Activated CD4-positive, alpha-beta T cell treated with anti-CD3 and anti-CD28 coated beads for 36 hours (primary cell): ENCODE measurements around the gene PPP4R3A. TPM values are rescaled to one million over a fixed set of nuclear protein-coding genes. Genes with fewer than 3 reads are reported as not detected.
A peak's percentile ranks its signal among the peaks of the same experiment; 100 is the strongest.
"Not testable (repeated sequence)": the region's sequence is repeated elsewhere in the genome, so short reads cannot be mapped to it uniquely, and the experiment has no call there.

ENCODE experiments used
- ATAC-seq: fragments of 200-7000 bp; cut with Tn5 transposase; one replicate; pipeline ENCODE4 v1.10.0; 2021; ENCODE audit warnings: mild to moderate bottlenecking, moderate library complexity
- CTCF ChIA-PET: fragments of 350-600 bp; sonication (Branson Sonifier 250); formaldehyde crosslinking; loops from one replicate; lab custom pipeline; 2021; ENCODE audit warnings: antibody characterized with exemption; lab: Charles Lee
- POLR2A ChIA-PET: fragments of 350-600 bp; sonication (Branson Sonifier 250); formaldehyde crosslinking; loops from one replicate; lab custom pipeline; 2021; ENCODE audit warnings: antibody characterized with exemption, inconsistent platforms; lab: Charles Lee
- DNase-seq: peaks from one replicate; pipeline ENCODE4 v3.0.0-alpha.2; 2020
- H3K27ac Mint-ChIP-seq: one replicate; pipeline ENCODE4 v1.8.0; 2021; ENCODE audit warnings: mixed read lengths
- H3K27me3 Mint-ChIP-seq: one replicate; pipeline ENCODE4 v1.8.0; 2021; ENCODE audit warnings: mixed read lengths
- H3K36me3 Mint-ChIP-seq: one replicate; pipeline ENCODE4 v1.8.0; 2021; ENCODE audit warnings: low read depth, mixed read lengths
- H3K4me1 Mint-ChIP-seq: one replicate; pipeline ENCODE4 v1.8.0; 2021; ENCODE audit warnings: mixed read lengths
- H3K4me3 Mint-ChIP-seq: one replicate; pipeline ENCODE4 v1.8.0; 2021; ENCODE audit warnings: mild to moderate bottlenecking, moderate library complexity, mixed read lengths
- H3K9me3 Mint-ChIP-seq: one replicate; pipeline ENCODE4 v1.8.0; 2021; ENCODE audit warnings: low read depth, mixed read lengths
- intact Hi-C, 2 experiments: fragments of 100-400 bp; cut with DNase I in 1 of 2; cut with micrococcal nuclease in 1 of 2; formaldehyde crosslinking; loops; one replicate each; pipeline versions ENCODE4 v1.14.2 to v1.15.1; 2022 to 2024; cut with DNase I, micrococcal nuclease
- total RNA-seq, 2 experiments: library from RNA; stranded (reverse); gene quantifications; one replicate each; pipeline ENCODE4 v1.2.3, GENCODE V29; 2021

Gene PPP4R3A
- total RNA-seq, 2 experiments from 2014 or later: 105 to 122 TPM

- intact Hi-C loops: no loop called here
- no peaks in the 10 kb centered on the region for H3K9me3 Mint-ChIP-seq
- CTCF ChIA-PET: interaction anchor here (0.7 kb wide), 1 partner anchor 11 kb away, joined by 3 read pairs; no protein-coding TSS in a partner anchor
- no peak for DNase-seq
- POLR2A ChIA-PET: no interaction called here
- peaks cover 73% of the 10 kb centered on the region for H3K4me1 Mint-ChIP-seq
- no peaks in the 10 kb centered on the region for H3K27me3 Mint-ChIP-seq
- no peak overlapping the region for H3K4me3 Mint-ChIP-seq
- no peak for ATAC-seq
- H3K36me3 Mint-ChIP-seq: peaks cover 62% of the 10 kb centered on the region
- peak overlapping the region; percentile 47 for H3K27ac Mint-ChIP-seq
Measured at GRCh38 chr14:91503000-91503504, 7.1 kb downstream of the PPP4R3A start.

DNA sequence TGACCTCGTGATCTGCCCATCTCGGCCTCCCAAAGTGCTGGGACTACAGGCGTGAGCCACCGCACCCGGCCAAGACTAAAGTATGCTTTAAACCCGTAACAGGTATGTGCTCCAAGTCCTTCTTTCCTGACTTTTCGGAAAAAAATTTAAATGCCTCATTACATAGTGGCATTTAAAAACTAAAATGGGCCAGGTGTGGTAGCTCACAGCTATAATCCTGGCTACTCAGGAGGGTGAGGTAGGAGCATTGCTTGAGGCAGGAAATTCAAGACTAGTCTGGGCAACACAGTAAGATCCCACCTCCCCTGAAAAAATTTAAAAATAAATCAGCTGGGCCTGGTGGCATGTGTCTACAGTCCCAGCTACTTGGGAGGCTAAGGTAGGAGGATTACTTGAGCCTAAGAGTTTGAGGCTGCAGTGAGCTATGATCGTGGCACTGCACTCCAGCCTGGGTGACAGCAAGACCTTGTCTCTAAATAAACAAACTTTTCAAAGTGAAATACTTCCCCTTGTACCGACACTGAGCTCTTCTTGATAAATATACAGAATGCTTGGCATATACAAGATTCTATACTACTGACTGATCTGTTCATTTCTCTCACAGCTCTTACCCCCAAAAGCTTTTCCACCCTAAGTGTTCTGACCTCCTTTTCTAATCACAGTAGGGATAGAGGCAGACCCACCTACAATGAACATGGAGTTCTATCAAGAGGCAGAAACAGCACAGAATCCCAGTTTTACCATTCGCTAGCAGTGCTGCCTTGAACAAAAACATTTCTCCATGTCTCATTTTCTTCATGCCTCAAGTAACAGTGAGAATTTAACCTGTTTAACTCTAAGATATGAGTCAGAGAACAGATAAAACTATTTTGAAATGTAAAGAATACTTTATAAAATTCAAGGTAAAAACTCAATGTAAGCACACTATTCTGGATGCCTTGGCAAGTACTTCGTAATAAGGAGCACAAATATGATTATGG is 7.9 kb downstream of the PPP4R3A start:
- intact Hi-C loops: no loop called here
- CTCF ChIA-PET: interaction anchor here (0.6 to 0.8 kb wide), 2 partner anchors 150 to 211 kb away, joined by 3 to 4 read pairs; no protein-coding TSS in a partner anchor
- H3K27me3 Mint-ChIP-seq: no peaks in the 10 kb centered on the region
- H3K4me1 Mint-ChIP-seq: peaks cover 81% of the 10 kb centered on the region
- no peak for DNase-seq
- H3K9me3 Mint-ChIP-seq: no peaks in the 10 kb centered on the region
- ATAC-seq: no peak
- POLR2A ChIA-PET: interaction anchor here (0.5 to 0.7 kb wide), 2 partner anchors 110 to 362 kb away, joined by 3 to 6 read pairs; no protein-coding TSS in a partner anchor
- H3K4me3 Mint-ChIP-seq: no peak overlapping the region
- peaks cover 66% of the 10 kb centered on the region for H3K36me3 Mint-ChIP-seq
- H3K27ac Mint-ChIP-seq: peak overlapping the region; percentile 73

GRCh38 chr14:91501348-91501747 is 8.8 kb downstream of the PPP4R3A start:
- POLR2A ChIA-PET: interaction anchor here (0.6 to 1.2 kb wide), 3 partner anchors 8 to 387 kb away, joined by 3 to 4 read pairs (median 3); no protein-coding TSS in a partner anchor

GRCh38 chr14:91496790-91497189 is 13.3 kb downstream of the PPP4R3A start:
- intact Hi-C loops: no loop called here
- no peak for DNase-seq
- Mint-ChIP-seq H3K9me3 (no peaks in the 10 kb centered on the region), H3K4me1 (peaks cover 79% of the 10 kb centered on the region), H3K27me3 (no peaks in the 10 kb centered on the region), H3K4me3 (no peak overlapping the region), H3K27ac (peak overlapping the region; percentile 82), H3K36me3 (peaks cover 34% of the 10 kb centered on the region)
- CTCF ChIA-PET: interaction anchor here (0.7 to 1.5 kb wide), 3 partner anchors 12 to 500 kb away, joined by 3 to 7 read pairs (median 3); no protein-coding TSS in a partner anchor
- POLR2A ChIA-PET: interaction anchor here (0.7 to 2.0 kb wide), 3 partner anchors 10 to 1690 kb away, joined by 3 to 4 read pairs (median 3); no protein-coding TSS in a partner anchor
- ATAC-seq: no peak

More at GRCh38 chr14:91501348-91501747, 8.8 kb downstream of the PPP4R3A start:
- H3K27ac Mint-ChIP-seq: no peak overlapping the region
- H3K9me3 Mint-ChIP-seq: no peaks in the 10 kb centered on the region
- H3K4me1 Mint-ChIP-seq: peaks cover 82% of the 10 kb centered on the region
- intact Hi-C loops: no loop called here
- H3K4me3 Mint-ChIP-seq: no peak overlapping the region
- ATAC-seq: no peak
- no peak for DNase-seq
- H3K27me3 Mint-ChIP-seq: no peaks in the 10 kb centered on the region
- CTCF ChIA-PET: interaction anchor here (0.7 kb wide), 1 partner anchor 17 kb away, joined by 3 read pairs; no protein-coding TSS in a partner anchor
- peaks cover 60% of the 10 kb centered on the region for H3K36me3 Mint-ChIP-seq

- ATAC-seq: peak; percentile 87
- H3K27ac Mint-ChIP-seq: peak overlapping the region; percentile 51
- H3K27me3 Mint-ChIP-seq, POLR2A ChIA-PET, H3K9me3 Mint-ChIP-seq, H3K4me3 Mint-ChIP-seq: not testable (repeated sequence)
- CTCF ChIA-PET: interaction anchor here (0.6 kb wide), 1 partner anchor 15 kb away, joined by 3 read pairs; no protein-coding TSS in a partner anchor
- intact Hi-C loops: loop anchor here in 1 of 2 experiments (2.0 kb wide), 1 partner anchor 14 kb away; no protein-coding TSS in a partner anchor
- peaks cover 31% of the 10 kb centered on the region for H3K36me3 Mint-ChIP-seq
- peaks cover 64% of the 10 kb centered on the region for H3K4me1 Mint-ChIP-seq
- DNase-seq: peak; percentile 47
Measured at GRCh38 chr14:91494392-91495065, 15.6 kb downstream of the PPP4R3A start.

GRCh38 chr14:91493169-91493568 is 16.9 kb downstream of the PPP4R3A start:
- peaks cover 32% of the 10 kb centered on the region for H3K36me3 Mint-ChIP-seq

DNA sequence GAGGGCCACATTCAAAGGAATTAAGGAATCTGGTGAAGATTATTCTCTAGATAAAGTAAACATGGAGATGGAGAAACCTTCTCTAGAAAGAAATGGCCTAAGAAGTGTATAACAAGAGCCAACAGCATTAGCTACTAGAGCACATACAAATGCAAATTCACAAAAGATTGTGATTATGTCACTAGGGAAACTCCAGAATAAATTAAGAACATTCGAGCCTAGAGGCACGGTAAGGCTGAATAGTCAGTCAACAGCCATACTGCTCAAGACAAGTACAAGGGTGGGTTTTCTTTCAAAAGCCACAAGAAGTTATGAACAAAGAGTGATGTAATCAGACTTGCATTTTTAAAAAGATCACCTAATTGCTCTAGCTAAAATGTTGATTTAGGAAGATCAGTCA is 25.4 kb downstream of the PPP4R3A start:
- ChIA-PET CTCF (interaction anchor here (0.8 to 1.6 kb wide), 4 partner anchors 9 to 143 kb away, joined by 3 to 4 read pairs (median 3); no protein-coding TSS in a partner anchor), POLR2A (no interaction called here)
- no peak for DNase-seq
- peaks cover 51% of the 10 kb centered on the region for H3K4me1 Mint-ChIP-seq
- intact Hi-C loops: no loop called here
- H3K9me3 Mint-ChIP-seq: no peaks in the 10 kb centered on the region
- peak overlapping the region; percentile 63 for H3K27ac Mint-ChIP-seq
- ATAC-seq: peak; percentile 65
- no peak overlapping the region for H3K4me3 Mint-ChIP-seq
- peaks cover 66% of the 10 kb centered on the region for H3K36me3 Mint-ChIP-seq
- no peaks in the 10 kb centered on the region for H3K27me3 Mint-ChIP-seq

More at GRCh38 chr14:91493169-91493568, 16.9 kb downstream of the PPP4R3A start:
- peak overlapping the region; percentile 55 for H3K27ac Mint-ChIP-seq
- ChIA-PET CTCF (no interaction called here), POLR2A (no interaction called here)
- peaks cover 62% of the 10 kb centered on the region for H3K4me1 Mint-ChIP-seq
- no peak for ATAC-seq
- H3K27me3 Mint-ChIP-seq: no peaks in the 10 kb centered on the region
- intact Hi-C loops: no loop called here
- DNase-seq: no peak
- no peaks in the 10 kb centered on the region for H3K9me3 Mint-ChIP-seq
- H3K4me3 Mint-ChIP-seq: no peak overlapping the region

DNA sequence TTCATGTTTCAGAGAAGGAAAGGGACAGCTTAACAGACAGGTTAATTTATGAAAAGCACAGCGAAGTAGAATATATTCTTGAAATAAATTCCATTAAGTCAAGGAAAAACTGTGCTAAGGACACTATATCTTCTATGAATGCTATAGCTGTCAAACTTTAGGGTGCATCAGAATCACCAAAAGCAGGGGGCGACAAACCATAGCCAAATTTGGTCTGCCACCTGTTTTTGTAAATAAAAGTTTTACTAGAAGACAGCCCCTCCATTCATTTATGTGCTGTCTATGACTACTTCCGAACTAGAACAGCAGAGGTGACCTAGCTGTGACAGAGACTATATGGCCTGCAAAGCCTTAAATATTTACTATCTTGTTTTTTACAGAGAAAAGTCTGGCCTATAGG is 25.9 kb downstream of the PPP4R3A start:
- no peak overlapping the region for H3K4me3 Mint-ChIP-seq
- no peak overlapping the region for H3K27ac Mint-ChIP-seq
- H3K4me1 Mint-ChIP-seq: peaks cover 52% of the 10 kb centered on the region
- ATAC-seq: peak; percentile 36
- peaks cover 66% of the 10 kb centered on the region for H3K36me3 Mint-ChIP-seq
- ChIA-PET CTCF (interaction anchor here (0.8 to 1.6 kb wide), 5 partner anchors 8 to 144 kb away, joined by 3 to 4 read pairs (median 3); no protein-coding TSS in a partner anchor), POLR2A (no interaction called here)
- intact Hi-C loops: no loop called here
- peak; percentile 38 for DNase-seq
- H3K9me3 Mint-ChIP-seq: no peaks in the 10 kb centered on the region
- H3K27me3 Mint-ChIP-seq: no peaks in the 10 kb centered on the region

GRCh38 chr14:91482263-91483013 is 27.7 kb downstream of the PPP4R3A start:
- Mint-ChIP-seq H3K36me3 (peaks cover 77% of the 10 kb centered on the region), H3K4me3 (no peak overlapping the region), H3K4me1 (peaks cover 54% of the 10 kb centered on the region), H3K27ac (no peak overlapping the region), H3K9me3 (no peaks in the 10 kb centered on the region), H3K27me3 (no peaks in the 10 kb centered on the region)
- intact Hi-C loops: no loop called here
- POLR2A ChIA-PET: no interaction called here
- DNase-seq (no peak), ATAC-seq (no peak)
- CTCF ChIA-PET: no interaction called here

DNA sequence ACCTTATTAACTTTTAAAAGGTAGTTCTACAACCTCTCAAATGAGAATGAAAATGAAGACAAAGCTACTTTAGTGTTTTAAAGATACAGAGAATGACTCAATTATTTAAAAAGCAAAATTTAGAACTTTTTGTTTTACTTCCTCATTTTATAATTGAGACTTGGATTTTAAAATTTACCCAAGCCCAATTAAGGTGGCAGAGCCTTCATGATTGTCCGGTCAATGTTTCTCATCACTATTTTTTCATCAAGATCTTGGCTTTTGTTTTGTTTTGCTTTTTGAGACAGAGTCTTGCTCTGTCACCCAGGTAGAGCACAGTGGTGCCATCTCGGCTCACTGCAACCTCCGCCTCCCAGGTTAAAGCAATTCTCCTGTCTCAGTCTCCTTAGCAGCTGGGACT is 32.7 kb downstream of the PPP4R3A start:
- Mint-ChIP-seq H3K27ac (no peak overlapping the region), H3K27me3 (no peaks in the 10 kb centered on the region), H3K36me3 (peaks cover 68% of the 10 kb centered on the region), H3K4me1 (peaks cover 25% of the 10 kb centered on the region), H3K9me3 (no peaks in the 10 kb centered on the region), H3K4me3 (no peak overlapping the region)
- ChIA-PET POLR2A (no interaction called here), CTCF (interaction anchor here (0.7 to 1.2 kb wide), 2 partner anchors 10 to 73 kb away, joined by 4 read pairs; no protein-coding TSS in a partner anchor)
- intact Hi-C loops: no loop called here
- ATAC-seq: no peak
- DNase-seq: no peak
